ENCODE results near the gene PIK3R3. TPM values are rescaled to one million over a fixed set of nuclear protein-coding genes. Genes with fewer than 3 reads are reported as not detected.

The PIK3R3 gene
- total RNA-seq, 1 experiment from 2014 or later, result 36.3 TPM

GRCh38 chr1:46114925-46115603 lies 17.4 kb downstream of the PIK3R3 start:
- Histone ChIP-seq H3K9me3 (ENCODE audit: control insufficient read depth, insufficient read depth, low read depth, low read length) (no peaks in the 10 kb centered on the region), H3K36me3 (ENCODE audit: control insufficient read depth, insufficient read depth, low read length) (no peaks in the 10 kb centered on the region), H3K4me3 (ENCODE audit: low read depth in 2 of 2, low read length in 2 of 2) (no peak overlapping the region), H3K4me1 (ENCODE audit: control insufficient read depth, insufficient read depth, low read length) (peaks cover 4% of the 10 kb centered on the region; the same call in 1 of the 2 replicates), H3K27ac (ENCODE audit: low read length) (no peak overlapping the region), H3K27me3 (ENCODE audit: control insufficient read depth, insufficient read depth, low read length) (no peaks in the 10 kb centered on the region)
- intact Hi-C loops (cut with micrococcal nuclease; ENCODE audit: unreplicated experiment) (no loop called here), in situ Hi-C loops (cut with HindIII; ENCODE audit: low pct_unique_long_range_greater_than_20kb, low sequenced_read_pairs) (no loop called here)
- DNase-seq (ENCODE audit: low read depth, low spot score) (no peak), ATAC-seq (no peak)
- ChIA-PET POLR2A (no interaction called here), CTCF (no interaction called here)
- no TSS peak for BruUV-seq (replicated peaks)
- TF ChIP-seq TCF7L2 (IDR thresholded peaks at IDR 0.05; ENCODE audit: low read depth, low read length) (no peak), SIN3A (IDR thresholded peaks at IDR 0.05; ENCODE audit: borderline replicate concordance, insufficient read depth, low read depth, low read length) (no peak), CTCF (IDR thresholded peaks at IDR 0.05) (no peak), REST (IDR thresholded peaks at IDR 0.05; ENCODE audit: insufficient read depth in 1 of 2, low read depth in 2 of 2, low read length in 1 of 2) (no peak), POLR2AphosphoS5 (IDR thresholded peaks at IDR 0.05; ENCODE audit: low read depth, low read length) (no peak)

GRCh38 chr1:46113948-46114347 lies 18.5 kb downstream of the PIK3R3 start:
- Histone ChIP-seq H3K27ac (ENCODE audit: low read length) (no peak overlapping the region), H3K4me3 (ENCODE audit: low read depth in 2 of 2, low read length in 2 of 2) (no peak overlapping the region), H3K36me3 (ENCODE audit: control insufficient read depth, insufficient read depth, low read length) (no peaks in the 10 kb centered on the region), H3K27me3 (ENCODE audit: control insufficient read depth, insufficient read depth, low read length) (no peaks in the 10 kb centered on the region), H3K9me3 (ENCODE audit: control insufficient read depth, insufficient read depth, low read depth, low read length) (no peaks in the 10 kb centered on the region), H3K4me1 (ENCODE audit: control insufficient read depth, insufficient read depth, low read length) (peaks cover 4% of the 10 kb centered on the region; the same call in 1 of the 2 replicates)
- POLR2A ChIA-PET, result no interaction called here
- DNase-seq (ENCODE audit: low read depth, low spot score), result no peak
- intact Hi-C loops (cut with micrococcal nuclease; ENCODE audit: unreplicated experiment) (no loop called here), in situ Hi-C loops (cut with HindIII; ENCODE audit: low pct_unique_long_range_greater_than_20kb, low sequenced_read_pairs) (no loop called here)
- no peak for TF ChIP-seq CTCF (IDR thresholded peaks at IDR 0.05)
- TF ChIP-seq REST (IDR thresholded peaks at IDR 0.05; ENCODE audit: insufficient read depth in 1 of 2, low read depth in 2 of 2, low read length in 1 of 2), result no peak
- no peak for TF ChIP-seq POLR2AphosphoS5 (IDR thresholded peaks at IDR 0.05; ENCODE audit: low read depth, low read length)
- TF ChIP-seq TCF7L2 (IDR thresholded peaks at IDR 0.05; ENCODE audit: low read depth, low read length), result no peak
- no peak for TF ChIP-seq SIN3A (IDR thresholded peaks at IDR 0.05; ENCODE audit: borderline replicate concordance, insufficient read depth, low read depth, low read length)
- no peak for ATAC-seq
- CTCF ChIA-PET, result no interaction called here
- BruUV-seq (replicated peaks), result no TSS peak

All from Panc1 (cell line).